Activated T-cell treated with anti-CD3 and anti-CD28 coated beads, Interleukin-2, amount 50 U/mL, for 48 hours (primary cell): ENCODE data around the gene FRS3.
A peak's percentile ranks its signal among the peaks of the same experiment; 100 is the strongest.

Experiments
- DNase-seq, 2 experiments: peaks; one replicate each; pipeline ENCODE4 v3.0.0-alpha.2; 2020

The FRS3 gene

GRCh38 chr6:41739041-41739440, 40.7 kb downstream of the FRS3 start:
- no peak for DNase-seq

GRCh38 chr6:41737591-41738130, 42.0 kb downstream of the FRS3 start:
- DNase-seq: no peak

- DNase-seq: no peak
Observed at GRCh38 chr6:41736800-41737555, 42.7 kb downstream of the FRS3 start.

DNA sequence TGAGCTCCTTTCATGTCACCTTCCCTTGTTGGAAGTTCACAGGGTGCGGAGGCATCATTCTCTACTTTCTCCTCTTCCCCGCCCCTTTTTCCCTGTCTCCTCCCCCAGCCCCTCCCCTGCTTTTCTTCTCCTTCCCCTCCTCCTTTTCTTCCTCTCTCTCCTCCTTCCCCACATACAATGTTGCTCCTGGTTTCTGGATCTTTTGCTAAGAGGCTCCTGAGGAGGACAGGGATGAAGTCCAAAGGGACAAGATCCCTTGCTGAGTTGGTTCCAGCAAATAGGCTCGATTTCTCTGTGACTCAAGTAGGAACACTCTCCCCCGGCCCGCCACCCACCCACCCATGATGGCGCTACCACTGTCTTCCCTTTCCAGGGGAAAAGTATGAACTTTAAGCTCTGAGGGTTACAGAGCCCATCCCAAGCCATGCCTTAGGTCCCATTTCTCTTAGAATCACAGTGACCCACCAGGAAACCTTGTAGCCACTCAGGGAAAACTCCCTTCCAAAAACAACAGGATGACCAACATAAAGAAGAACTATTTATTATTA, 43.4 kb downstream of the FRS3 start:
- DNase-seq: no peak

DNA sequence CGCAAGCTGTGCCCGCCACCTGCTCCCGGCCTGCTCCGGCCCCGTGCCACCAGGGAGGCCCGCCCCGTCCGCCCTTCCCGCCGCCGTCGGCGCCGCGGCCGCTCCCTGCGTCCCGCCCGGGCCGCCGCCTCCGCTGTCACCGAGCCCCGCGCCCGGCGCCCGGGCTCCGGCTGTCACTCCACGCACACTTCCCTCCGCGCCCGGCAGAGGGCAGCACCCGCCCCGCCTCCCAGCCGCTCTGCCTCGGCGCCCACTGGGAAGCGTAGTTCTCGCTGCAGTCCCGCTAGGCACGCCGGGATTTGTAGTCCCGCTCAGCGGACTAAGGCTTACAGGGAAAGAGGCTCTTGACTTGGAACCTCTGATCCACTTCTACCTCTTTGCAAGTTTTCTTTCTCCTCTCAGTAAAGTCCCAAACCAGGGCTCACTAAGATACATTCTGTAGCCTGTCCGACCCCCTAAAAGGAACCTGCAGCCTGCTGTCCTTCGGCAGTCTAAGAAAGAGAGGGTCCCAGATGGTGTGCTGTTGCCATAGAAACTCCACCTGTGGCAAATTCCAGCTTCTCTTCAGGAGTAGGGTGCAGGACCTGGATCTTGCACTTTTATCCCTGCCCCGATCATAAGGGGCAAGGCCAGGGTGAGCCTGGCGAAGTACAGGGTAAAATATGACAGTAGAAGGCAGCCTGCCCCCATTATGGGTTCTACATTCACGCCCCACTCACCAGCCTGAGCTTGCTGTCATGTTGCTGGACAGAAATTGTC, 44.1 kb downstream of the FRS3 start, which contains the start of gene TFEB:
TFEB (minus strand) TSS at position 182 of the 759 bp plus-strand sequence. CDS start 44,395 bp downstream, outside the sequence.
- DNase-seq: peak; percentile 95 to 97

- peak; percentile 74 to 80 for DNase-seq
Observed at GRCh38 chr6:41734666-41735426, 44.9 kb downstream of the FRS3 start.

DNA sequence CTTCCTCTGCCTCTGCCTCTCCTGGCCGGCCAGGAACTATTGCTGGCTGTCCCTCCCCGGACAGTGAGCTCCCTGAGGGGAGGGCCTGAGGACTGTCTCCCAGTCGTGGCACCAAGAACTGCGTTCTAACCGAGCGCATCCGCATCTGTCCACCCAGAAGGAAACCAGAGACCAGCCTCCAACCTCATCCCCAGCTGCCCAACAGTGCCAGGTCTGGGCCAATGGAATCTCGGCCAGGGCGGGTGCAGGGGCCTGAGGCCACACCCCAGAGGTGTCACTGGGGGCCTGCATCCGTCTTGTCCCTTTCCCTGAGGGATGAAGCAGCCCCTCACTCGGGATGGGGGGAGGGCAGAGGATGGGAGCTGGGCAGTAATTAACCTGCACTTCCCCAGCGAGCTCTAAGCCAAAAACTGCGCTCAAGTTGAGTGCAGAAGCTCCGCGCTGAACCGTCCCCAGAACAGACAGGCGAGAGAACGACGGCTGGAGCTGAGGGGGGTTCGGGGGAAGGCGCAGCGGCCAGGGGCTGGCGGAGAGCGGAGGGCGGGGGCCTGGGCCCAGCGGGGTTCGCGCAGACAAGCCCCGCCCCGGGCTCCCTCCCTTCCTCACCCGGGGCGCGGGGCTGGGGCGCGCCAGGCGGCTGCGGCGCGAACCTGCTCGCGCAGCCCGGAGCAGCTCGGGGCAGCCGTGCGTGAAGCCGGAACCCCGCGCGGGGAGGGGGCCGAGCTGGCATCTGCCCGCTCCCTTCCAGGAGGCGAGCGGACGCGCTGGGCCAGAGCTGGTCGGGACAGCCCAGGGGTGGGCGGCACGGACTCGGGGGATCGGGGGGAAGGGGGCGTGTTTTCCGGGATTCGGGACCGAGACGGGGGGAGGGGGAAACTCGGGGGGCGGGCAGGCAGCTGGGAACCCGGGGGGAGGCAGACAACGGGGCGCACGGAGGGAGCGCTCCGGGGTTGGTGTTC, 45.7 kb downstream of the FRS3 start:
- peak; percentile 61 to 74 for DNase-seq

- no peak for DNase-seq
Observed at GRCh38 chr6:41733360-41733706, 46.4 kb downstream of the FRS3 start.

- peak; percentile 56 to 63 for DNase-seq
Observed at GRCh38 chr6:41732591-41733359, 46.9 kb downstream of the FRS3 start.

DNA sequence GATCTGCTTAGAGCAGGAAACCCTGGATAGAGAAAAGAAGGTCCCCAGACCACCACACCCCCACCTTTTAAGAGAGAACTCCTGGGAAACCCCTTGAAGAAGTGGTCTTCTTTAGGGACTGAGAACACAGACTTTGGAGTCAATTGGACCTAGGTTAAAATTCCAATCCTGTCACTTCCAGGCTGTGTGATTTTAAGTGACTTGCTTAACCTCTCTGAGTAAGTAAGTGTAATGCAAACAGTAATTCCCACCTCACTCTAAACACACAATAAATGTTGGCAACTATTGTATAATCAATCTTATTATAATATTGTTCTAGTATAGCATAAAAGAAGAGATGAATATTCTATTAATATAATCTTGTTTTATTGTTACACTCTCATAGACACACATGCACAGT, 47.6 kb downstream of the FRS3 start:
- no peak for DNase-seq

DNA sequence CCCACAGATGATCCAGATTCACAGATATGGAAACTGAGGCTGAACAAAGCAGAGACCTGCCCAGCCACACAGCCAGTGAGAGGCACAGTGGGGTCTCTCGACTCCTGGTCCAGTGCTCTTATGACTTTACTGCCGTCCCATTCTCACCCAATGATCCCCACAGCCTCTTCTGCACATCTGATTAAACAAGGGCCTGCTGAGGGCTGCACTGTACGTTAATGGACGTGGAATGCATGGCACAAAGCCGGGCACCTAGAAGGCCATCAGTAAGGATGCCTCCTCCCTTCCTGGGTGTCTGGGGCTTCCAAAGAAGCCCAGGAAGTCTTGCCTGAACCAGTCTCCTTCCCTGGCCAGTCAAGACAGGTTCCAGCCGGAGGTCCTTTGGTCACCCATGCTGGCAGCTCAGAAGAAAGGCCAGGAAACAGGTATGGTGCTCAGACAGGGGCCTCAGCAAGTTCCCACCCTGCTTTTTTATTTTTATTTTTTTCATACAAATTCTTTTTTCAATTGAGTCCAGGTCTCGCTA, 48.1 kb downstream of the FRS3 start:
- DNase-seq: no peak

GRCh38 chr6:41730531-41731436, 48.9 kb downstream of the FRS3 start:
- DNase-seq: no peak

GRCh38 chr6:41729624-41730023, 50.1 kb downstream of the FRS3 start:
- DNase-seq: no peak

GRCh38 chr6:41728954-41729353, 50.7 kb downstream of the FRS3 start:
- no peak for DNase-seq

- no peak for DNase-seq
Observed at GRCh38 chr6:41728073-41728936, 51.4 kb downstream of the FRS3 start.

GRCh38 chr6:41727705-41728072, 52.0 kb downstream of the FRS3 start:
- DNase-seq: no peak

- DNase-seq: no peak
Observed at GRCh38 chr6:41726876-41727275, 52.8 kb downstream of the FRS3 start.
